Type B pancreatic cell (in vitro differentiated cells): ENCODE measurements around the gene NPTN. TPM values are rescaled to one million over a fixed set of nuclear protein-coding genes. Genes with fewer than 3 reads are reported as not detected.

ENCODE experiments used
- DNase-seq: peaks from one replicate; pipeline ENCODE4 v3.0.0; 2021; ENCODE audit warnings: mixed read lengths; ENCODE audit not compliant: unreplicated experiment; ENCODE audit errors: extremely low spot score
- H3K27ac Mint-ChIP-seq: 2 replicates; pipeline ENCODE4 v1.8.0; 2021; ENCODE audit warnings: mild to moderate bottlenecking, mixed read lengths
- H3K27me3 Mint-ChIP-seq: 2 replicates; pipeline ENCODE4 v1.8.0; 2021; ENCODE audit warnings: mixed read lengths
- H3K36me3 Mint-ChIP-seq: 2 replicates; pipeline ENCODE4 v1.8.0; 2021; ENCODE audit warnings: mixed read lengths
- H3K4me1 Mint-ChIP-seq: one replicate; pipeline ENCODE4 v1.8.0; 2021; ENCODE audit warnings: mixed read lengths; ENCODE audit not compliant: unreplicated experiment
- H3K4me3 Mint-ChIP-seq: 2 replicates; pipeline ENCODE4 v1.8.0; 2021; ENCODE audit warnings: mild to moderate bottlenecking, mixed read lengths
- H3K9me3 Mint-ChIP-seq: 2 replicates; pipeline ENCODE4 v1.8.0; 2021; ENCODE audit warnings: mixed read lengths
- CTCF ChIP-seq: fragments of 200-600 bp; sonication (generic); conservative IDR thresholded peaks from 2 replicates; pipeline ENCODE4 v1.5.0; 2021; ENCODE audit warnings: antibody characterized with exemption, mild to moderate bottlenecking
- total RNA-seq: library from RNA; stranded (reverse); gene quantifications from 2 replicates; pipeline ENCODE4 v1.2.1, GENCODE V29; 2021; ENCODE audit warnings: low replicate concordance

Gene NPTN
- total RNA-seq, 1 donor from 2014 or later: 89.6 TPM

GRCh38 chr15:73571346-73571745 is 61.8 kb downstream of the NPTN start:
- Mint-ChIP-seq H3K27me3 (no peaks in the 10 kb centered on the region), H3K4me3 (no peak overlapping the region), H3K27ac (no peak overlapping the region), H3K9me3 (no peaks in the 10 kb centered on the region), H3K36me3 (peaks cover 21% of the 10 kb centered on the region), H3K4me1 (peaks cover 5% of the 10 kb centered on the region)
- TF ChIP-seq CTCF: no peak
- DNase-seq: no peak

- no peaks in the 10 kb centered on the region for H3K27me3 Mint-ChIP-seq
- H3K27ac Mint-ChIP-seq: no peak overlapping the region
- peaks cover 20% of the 10 kb centered on the region for H3K36me3 Mint-ChIP-seq
- no peak for DNase-seq
- no peaks in the 10 kb centered on the region for H3K9me3 Mint-ChIP-seq
- H3K4me3 Mint-ChIP-seq: no peak overlapping the region
- peaks cover 11% of the 10 kb centered on the region for H3K4me1 Mint-ChIP-seq
- no peak for TF ChIP-seq CTCF
These were observed 62.7 kb downstream of the NPTN start for GRCh38 chr15:73570355-73571032.

GRCh38 chr15:73569361-73569760 is 63.8 kb downstream of the NPTN start:
- Mint-ChIP-seq H3K36me3 (peaks cover 20% of the 10 kb centered on the region), H3K27ac (no peak overlapping the region), H3K4me1 (peaks cover 14% of the 10 kb centered on the region), H3K4me3 (no peak overlapping the region), H3K27me3 (no peaks in the 10 kb centered on the region), H3K9me3 (no peaks in the 10 kb centered on the region)
- DNase-seq: no peak
- TF ChIP-seq CTCF: no peak

GRCh38 chr15:73568564-73569280 is 64.5 kb downstream of the NPTN start:
- Mint-ChIP-seq H3K4me3 (no peak overlapping the region), H3K36me3 (peaks cover 14% of the 10 kb centered on the region), H3K9me3 (no peaks in the 10 kb centered on the region), H3K4me1 (peaks cover 14% of the 10 kb centered on the region), H3K27ac (no peak overlapping the region), H3K27me3 (no peaks in the 10 kb centered on the region)
- no peak for TF ChIP-seq CTCF
- no peak for DNase-seq

GRCh38 chr15:73567020-73567419 is 66.2 kb downstream of the NPTN start:
- no peak overlapping the region for H3K27ac Mint-ChIP-seq
- no peaks in the 10 kb centered on the region for H3K9me3 Mint-ChIP-seq
- no peaks in the 10 kb centered on the region for H3K27me3 Mint-ChIP-seq
- DNase-seq: no peak
- peaks cover 14% of the 10 kb centered on the region for H3K4me1 Mint-ChIP-seq
- TF ChIP-seq CTCF: no peak
- H3K36me3 Mint-ChIP-seq: peaks cover 12% of the 10 kb centered on the region
- no peak overlapping the region for H3K4me3 Mint-ChIP-seq
